ENCODE results near the gene MAP3K10.

- TF ChIP-seq CTCF (IDR thresholded peaks at IDR 0.05) (no peak), POLR2A (IDR thresholded peaks at IDR 0.05) (no peak)
These were observed 27.6 kb upstream of the MAP3K10 start for GRCh38 chr19:40163541-40164129.

All from body of pancreas (tissue), 4 donors.